Glutamatergic neuron (in vitro differentiated cells): Measurements from ENCODE around the gene CTBP2. TPM values are rescaled to one million over a fixed set of nuclear protein-coding genes. Genes with fewer than 3 reads are reported as not detected.

Experiments
- DNase-seq: peaks from one replicate; pipeline ENCODE4 v3.0.0; 2022
- H3K27ac Mint-ChIP-seq: one replicate; pipeline ENCODE4 v1.8.0; 2020; ENCODE audit warnings: mild to moderate bottlenecking, mixed read lengths, inconsistent platforms; ENCODE audit not compliant: unreplicated experiment
- H3K27me3 Mint-ChIP-seq: one replicate; pipeline ENCODE4 v1.8.0; 2020; ENCODE audit warnings: mild to moderate bottlenecking, moderate library complexity, mixed read lengths, inconsistent platforms; ENCODE audit not compliant: unreplicated experiment
- H3K36me3 Mint-ChIP-seq: one replicate; pipeline ENCODE4 v1.8.0; 2020; ENCODE audit warnings: mild to moderate bottlenecking, mixed read lengths, inconsistent platforms; ENCODE audit not compliant: unreplicated experiment
- H3K4me1 Mint-ChIP-seq: one replicate; pipeline ENCODE4 v1.8.0; 2020; ENCODE audit warnings: mild to moderate bottlenecking, low read depth, mixed read lengths, inconsistent platforms; ENCODE audit not compliant: unreplicated experiment
- H3K4me3 Mint-ChIP-seq: one replicate; pipeline ENCODE4 v1.8.0; 2020; ENCODE audit warnings: mild to moderate bottlenecking, mixed read lengths, inconsistent platforms; ENCODE audit not compliant: unreplicated experiment
- H3K9me3 Mint-ChIP-seq: one replicate; pipeline ENCODE4 v1.8.0; 2020; ENCODE audit warnings: mild to moderate bottlenecking, moderate library complexity, mixed read lengths, inconsistent platforms; ENCODE audit not compliant: unreplicated experiment
- CTCF ChIP-seq: fragments of 200-600 bp; sonication (generic); IDR thresholded peaks from one replicate; pipeline ENCODE4 v1.5.0; 2021; ENCODE audit not compliant: partially characterized antibody, unreplicated experiment
- total RNA-seq: library from RNA; stranded (reverse); fragmentation: NEBNext Ultra II Directional; extraction: Animal tissue kit (Norgen Biotek cat#: 25700); gene quantifications from one replicate; pipeline ENCODE4 v1.2.1, GENCODE V29; 2021; ENCODE audit not compliant: unreplicated experiment

The CTBP2 gene
- total RNA-seq, 1 donor from 2014 or later = 174 TPM

DNA sequence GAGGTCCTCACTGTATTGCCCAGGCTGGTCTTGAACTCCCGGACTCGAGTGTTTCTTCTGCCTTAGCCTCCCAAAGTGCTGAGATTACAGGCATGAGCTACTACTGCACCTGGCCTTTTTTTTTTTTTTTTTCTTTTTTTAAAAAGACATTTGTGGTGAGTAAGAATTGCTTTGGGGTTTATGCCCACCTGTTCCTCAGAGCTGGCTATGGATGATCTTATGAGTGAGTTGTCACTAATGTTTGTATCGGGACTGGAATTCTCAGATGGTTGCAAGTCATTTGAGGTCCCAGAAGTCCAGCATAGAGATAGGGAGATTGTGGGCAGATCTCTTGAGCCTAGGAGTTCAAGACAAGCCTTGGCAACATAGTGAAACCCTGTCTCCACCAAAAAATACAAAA lies 183.2 kb downstream of the CTBP2 start:
- Mint-ChIP-seq H3K27me3 (no peaks in the 10 kb centered on the region), H3K27ac (no peak overlapping the region), H3K4me3 (no peak overlapping the region), H3K4me1 (peaks cover 13% of the 10 kb centered on the region), H3K9me3 (no peaks in the 10 kb centered on the region), H3K36me3 (no peaks in the 10 kb centered on the region)
- DNase-seq = no peak
- TF ChIP-seq CTCF = no peak

GRCh38 chr10:124975977-124976514 lies 184.3 kb downstream of the CTBP2 start:
- Mint-ChIP-seq H3K36me3 (no peaks in the 10 kb centered on the region), H3K27ac (no peak overlapping the region), H3K27me3 (no peaks in the 10 kb centered on the region), H3K4me1 (peaks cover 13% of the 10 kb centered on the region), H3K9me3 (no peaks in the 10 kb centered on the region), H3K4me3 (no peak overlapping the region)
- no peak for TF ChIP-seq CTCF
- no peak for DNase-seq

DNA sequence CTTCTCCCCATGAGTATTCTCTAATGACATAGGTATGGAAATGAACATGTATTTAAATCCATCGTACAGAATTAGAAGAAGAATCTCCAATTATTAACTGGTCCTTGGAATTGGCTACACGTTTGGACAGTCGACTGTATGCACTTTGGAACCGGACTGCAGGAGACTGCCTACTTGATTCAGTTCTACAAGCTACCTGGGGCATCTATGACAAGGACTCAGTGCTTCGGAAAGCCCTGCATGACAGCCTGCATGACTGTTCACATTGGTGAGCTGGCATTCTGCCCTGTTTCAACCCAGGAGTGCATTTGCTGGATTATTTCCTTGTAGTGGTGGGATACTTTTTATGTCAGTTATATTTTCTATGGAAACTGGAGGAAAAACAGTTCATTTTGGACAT lies 186.2 kb downstream of the CTBP2 start:
- no peaks in the 10 kb centered on the region for H3K36me3 Mint-ChIP-seq
- H3K4me3 Mint-ChIP-seq = no peak overlapping the region
- DNase-seq = no peak
- no peak overlapping the region for H3K27ac Mint-ChIP-seq
- no peaks in the 10 kb centered on the region for H3K27me3 Mint-ChIP-seq
- no peaks in the 10 kb centered on the region for H3K9me3 Mint-ChIP-seq
- H3K4me1 Mint-ChIP-seq = peaks cover 10% of the 10 kb centered on the region
- TF ChIP-seq CTCF = no peak

DNA sequence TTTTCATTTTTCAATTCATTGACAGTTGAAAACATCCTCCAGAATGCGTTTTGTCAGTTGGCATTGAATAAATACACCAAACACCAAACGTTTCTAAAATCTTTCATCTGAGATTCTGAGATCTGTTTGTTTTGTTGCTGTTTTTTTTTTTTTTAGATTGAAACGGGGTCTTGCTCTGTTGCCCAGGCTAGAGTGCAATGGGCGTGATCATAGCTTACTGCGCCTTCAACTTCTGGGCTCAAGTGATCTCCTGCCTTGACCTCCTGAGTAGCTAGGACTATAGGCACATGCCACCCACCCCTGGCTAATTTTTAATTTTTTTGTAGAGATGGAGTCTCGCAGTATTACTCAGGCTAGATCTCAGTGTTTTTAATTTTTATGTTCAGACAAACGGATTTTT lies 187.7 kb downstream of the CTBP2 start:
- no peaks in the 10 kb centered on the region for H3K9me3 Mint-ChIP-seq
- no peak for DNase-seq
- no peak for TF ChIP-seq CTCF

DNA sequence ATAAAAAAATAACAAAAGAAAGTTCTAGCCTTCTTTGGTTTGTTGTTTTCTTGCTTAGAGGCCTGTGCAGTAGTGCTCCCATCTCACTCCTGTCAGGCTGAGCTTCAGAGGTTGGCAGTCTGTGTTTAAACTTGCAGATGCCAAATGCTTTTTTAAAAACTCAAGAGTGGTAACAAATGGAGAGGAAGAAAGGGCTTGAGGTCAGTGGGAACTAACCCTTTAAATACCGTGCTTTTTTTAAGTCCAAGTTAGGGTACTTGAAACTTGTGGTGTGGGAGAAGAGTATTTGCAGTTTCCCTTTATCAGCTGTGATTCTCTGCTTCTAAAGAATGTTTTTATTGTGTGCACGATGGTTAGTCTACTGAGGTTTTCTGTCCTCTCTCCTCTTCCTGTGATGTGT lies 189.1 kb downstream of the CTBP2 start:
- no peak for TF ChIP-seq CTCF
- Mint-ChIP-seq H3K9me3 (no peaks in the 10 kb centered on the region), H3K27me3 (peaks cover 2% of the 10 kb centered on the region), H3K36me3 (no peaks in the 10 kb centered on the region), H3K27ac (no peak overlapping the region), H3K4me1 (no peaks in the 10 kb centered on the region), H3K4me3 (no peak overlapping the region)
- no peak for DNase-seq

More for the DNA sequence above, 187.7 kb downstream of the CTBP2 start:
- Mint-ChIP-seq H3K4me1 (peaks cover 2% of the 10 kb centered on the region), H3K27ac (no peak overlapping the region), H3K4me3 (no peak overlapping the region), H3K27me3 (no peaks in the 10 kb centered on the region), H3K36me3 (no peaks in the 10 kb centered on the region)
